ENCODE results near the gene SLC9A7. TPM values are rescaled to one million over a fixed set of nuclear protein-coding genes. Genes with fewer than 3 reads are reported as not detected.

SLC9A7 gene
- polyA plus RNA-seq, 2 of the 4 experiments (the other 2 are of a cell fraction): 9.8 to 21.1 TPM

- no peak overlapping the region for H3K4me2 ChIP-seq
- WGBS (ENCODE audit: missing lambda C conversion rate): 98% methylated on average over 5 of the region's 5 CpGs
- no peaks in the 10 kb centered on the region for H3K4me1 ChIP-seq
- no peak overlapping the region for H3K27ac ChIP-seq
- DNase-seq (ENCODE audit: low read depth in 1 of 2, low spot score in 1 of 2) (no peak), ATAC-seq (no peak), FAIRE-seq (peak; percentile 7)
- ChIA-PET CTCF (interaction anchor here (0.9 to 1.7 kb wide), 3 partner anchors 9 to 76 kb away, joined by 3 to 5 read pairs (median 3); no protein-coding TSS in a partner anchor), POLR2A (no interaction called here)
- TF ChIP-seq GATA3 (IDR thresholded peaks at IDR 0.05; ENCODE audit: borderline replicate concordance) (no peak), E2F6 (IDR thresholded peaks at IDR 0.05; ENCODE audit: borderline replicate concordance, low read depth) (no peak), NFE2L2 (conservative IDR thresholded peaks at IDR 0.05; ENCODE audit: low read length) (no peak), FOSL2 (IDR thresholded peaks at IDR 0.05) (no peak), FOSL2 (CRISPR knock-in tag; IDR thresholded peaks at IDR 0.05) (no peak), HOXB13 (CRISPR knock-in tag; IDR thresholded peaks at IDR 0.05; ENCODE audit: low read depth) (no peak), POLR2AphosphoS2 (conservative IDR thresholded peaks at IDR 0.05; ENCODE audit: low read length) (no peak), ATOH8 (CRISPR knock-in tag; IDR thresholded peaks at IDR 0.05; ENCODE audit: low read depth) (no peak), CHD2 (IDR thresholded peaks at IDR 0.05; ENCODE audit: low read length, partially characterized antibody) (no peak), BCL3 (IDR thresholded peaks at IDR 0.05) (no peak), ELK1 (IDR thresholded peaks at IDR 0.05; ENCODE audit: low read depth, low read length) (no peak), MAX (IDR thresholded peaks at IDR 0.05) (no peak), MYC (IDR thresholded peaks at IDR 0.05; ENCODE audit: borderline replicate concordance, low read length) (no peak), FOSB (CRISPR knock-in tag; IDR thresholded peaks at IDR 0.05) (no peak), USF2 (IDR thresholded peaks at IDR 0.05) (no peak), RAD21 (conservative IDR thresholded peaks at IDR 0.05 in 1 of 2, IDR thresholded peaks at IDR 0.05 in 1 of 2) (no peak), POLR2A (IDR thresholded peaks at IDR 0.05; ENCODE audit: low read length) (no peak), EHMT2 (IDR thresholded peaks at IDR 0.05; ENCODE audit: low read depth) (no peak), CTCF (IDR thresholded peaks at IDR 0.05) (no peak), HOXA7 (CRISPR knock-in tag; IDR thresholded peaks at IDR 0.05) (no peak)
- no peak overlapping the region for H3K4me3 ChIP-seq
- H3K9me3 ChIP-seq: no peaks in the 10 kb centered on the region
Observed at GRCh38 chrX:46610070-46610658, 148.8 kb downstream of the SLC9A7 start.

GRCh38 chrX:46607916-46608315 lies 151.0 kb downstream of the SLC9A7 start:
- H3K4me1 ChIP-seq: no peaks in the 10 kb centered on the region
- H3K27ac ChIP-seq: no peak overlapping the region
- ChIA-PET CTCF (interaction anchor here (1.1 kb wide), 1 partner anchor 18 kb away, joined by 3 read pairs; no protein-coding TSS in a partner anchor), POLR2A (no interaction called here)
- WGBS (ENCODE audit: missing lambda C conversion rate): 92% methylated on average over 11 of the region's 11 CpGs
- no peaks in the 10 kb centered on the region for H3K9me3 ChIP-seq
- ATAC-seq (no peak), DNase-seq (ENCODE audit: low read depth in 1 of 2, low spot score in 1 of 2) (no peak), FAIRE-seq (no peak)
- H3K4me2 ChIP-seq: no peak overlapping the region
- H3K4me3 ChIP-seq: no peak overlapping the region
- TF ChIP-seq ZNF302 (CRISPR knock-in tag; IDR thresholded peaks at IDR 0.05) (no peak), EP300 (IDR thresholded peaks at IDR 0.05) (no peak), ZFP36 (IDR thresholded peaks at IDR 0.05; ENCODE audit: borderline replicate concordance, partially characterized antibody) (no peak), MYC (IDR thresholded peaks at IDR 0.05; ENCODE audit: borderline replicate concordance, low read length) (no peak), JUNB (IDR thresholded peaks at IDR 0.05) (no peak), HOXA7 (CRISPR knock-in tag; IDR thresholded peaks at IDR 0.05) (no peak), TFCP2L1 (CRISPR knock-in tag; IDR thresholded peaks at IDR 0.05) (no peak), HES2 (IDR thresholded peaks at IDR 0.05) (no peak), NFE2L2 (conservative IDR thresholded peaks at IDR 0.05; ENCODE audit: low read length) (no peak), ATOH8 (CRISPR knock-in tag; IDR thresholded peaks at IDR 0.05; ENCODE audit: low read depth) (no peak), HOXB13 (CRISPR knock-in tag; IDR thresholded peaks at IDR 0.05; ENCODE audit: low read depth) (no peak), SREBF2 (IDR thresholded peaks at IDR 0.05) (no peak), EHMT2 (IDR thresholded peaks at IDR 0.05; ENCODE audit: low read depth) (no peak)
